HG03103 (cell line): Measurements from ENCODE around the gene MEOX2.

Source experiments
- ATAC-seq: cut with Tn5 transposase; IDR thresholded peaks from one replicate; pipeline ENCODE4 v1.9.1; 2021; ENCODE audit warnings: low read depth; ENCODE audit not compliant: unreplicated experiment

Gene MEOX2

GRCh38 chr7:15567652-15568051 lies 118.8 kb downstream of the MEOX2 start:
- ATAC-seq: no peak

- no peak for ATAC-seq
Measured at GRCh38 chr7:15567036-15567435, 119.4 kb downstream of the MEOX2 start.

- ATAC-seq: no peak
Measured at GRCh38 chr7:15566476-15566875, 120.0 kb downstream of the MEOX2 start.

- no peak for ATAC-seq
Measured at GRCh38 chr7:15561835-15562234, 124.6 kb downstream of the MEOX2 start, which contains the start of gene AGMO. TSS of gene AGMO (minus strand) at chr7:15562015.
